Dedifferentiated amniotic fluid mesenchymal stem cell (primary cell): Measurements from ENCODE around the gene TWIST2.

ENCODE experiments used
- DNase-seq: peaks from one replicate; pipeline ENCODE4 v3.0.0-alpha.2; 2016; ENCODE audit errors: extremely low spot score

TWIST2 gene

GRCh38 chr2:238847841-238848690 is at the start of gene TWIST2:
TSS of gene TWIST2 (plus strand) at chr2:238848085. CDS start at chr2:238848216, 131 bp downstream.
- DNase-seq, result peak; percentile 97

GRCh38 chr2:238801791-238802190 is 46.1 kb upstream of the TWIST2 start:
- no peak for DNase-seq

- no peak for DNase-seq
These were observed 44.9 kb upstream of the TWIST2 start for GRCh38 chr2:238802957-238803356.

- no peak for DNase-seq
These were observed 43.7 kb upstream of the TWIST2 start for GRCh38 chr2:238803996-238804870.

GRCh38 chr2:238808761-238809160 is 39.1 kb upstream of the TWIST2 start:
- no peak for DNase-seq

GRCh38 chr2:238810321-238810720 is 37.6 kb upstream of the TWIST2 start:
- DNase-seq, result no peak

- peak; percentile 27 for DNase-seq
These were observed 36.6 kb upstream of the TWIST2 start for GRCh38 chr2:238811293-238811692.

GRCh38 chr2:238811759-238812158 is 36.1 kb upstream of the TWIST2 start:
- DNase-seq, result no peak

- DNase-seq, result no peak
These were observed 34.8 kb upstream of the TWIST2 start for GRCh38 chr2:238813109-238813508.

GRCh38 chr2:238814815-238815214 is 33.1 kb upstream of the TWIST2 start:
- no peak for DNase-seq

GRCh38 chr2:238816291-238816690 is 31.6 kb upstream of the TWIST2 start:
- no peak for DNase-seq

GRCh38 chr2:238817382-238817781 is 30.5 kb upstream of the TWIST2 start:
- DNase-seq, result no peak

- DNase-seq, result no peak
These were observed 30.0 kb upstream of the TWIST2 start for GRCh38 chr2:238817891-238818290.

GRCh38 chr2:238818561-238818960 is 29.3 kb upstream of the TWIST2 start:
- DNase-seq, result no peak

GRCh38 chr2:238820197-238820596 is 27.7 kb upstream of the TWIST2 start:
- no peak for DNase-seq

GRCh38 chr2:238820916-238821315 is 27.0 kb upstream of the TWIST2 start:
- no peak for DNase-seq

- no peak for DNase-seq
These were observed 26.5 kb upstream of the TWIST2 start for GRCh38 chr2:238821391-238821790.

- no peak for DNase-seq
These were observed 25.8 kb upstream of the TWIST2 start for GRCh38 chr2:238821944-238822670.

GRCh38 chr2:238822955-238823354 is 24.9 kb upstream of the TWIST2 start:
- no peak for DNase-seq

GRCh38 chr2:238831177-238831576 is 16.7 kb upstream of the TWIST2 start:
- no peak for DNase-seq

- DNase-seq, result no peak
These were observed 12.9 kb upstream of the TWIST2 start for GRCh38 chr2:238834982-238835381.

GRCh38 chr2:238835726-238836301 is 12.1 kb upstream of the TWIST2 start:
- DNase-seq, result no peak
